HG02623 (cell line): ENCODE data around the gene FARSB.

Experiments
- ATAC-seq: cut with Tn5 transposase; IDR thresholded peaks from one replicate; pipeline ENCODE4 v1.9.1; 2021; ENCODE audit warnings: moderate library complexity; ENCODE audit not compliant: unreplicated experiment

The FARSB gene

GRCh38 chr2:222668494-222669154 lies 12.7 kb upstream of the FARSB start:
- ATAC-seq = no peak

- ATAC-seq = no peak
These were observed 7.6 kb upstream of the FARSB start for GRCh38 chr2:222663479-222663878.

DNA sequence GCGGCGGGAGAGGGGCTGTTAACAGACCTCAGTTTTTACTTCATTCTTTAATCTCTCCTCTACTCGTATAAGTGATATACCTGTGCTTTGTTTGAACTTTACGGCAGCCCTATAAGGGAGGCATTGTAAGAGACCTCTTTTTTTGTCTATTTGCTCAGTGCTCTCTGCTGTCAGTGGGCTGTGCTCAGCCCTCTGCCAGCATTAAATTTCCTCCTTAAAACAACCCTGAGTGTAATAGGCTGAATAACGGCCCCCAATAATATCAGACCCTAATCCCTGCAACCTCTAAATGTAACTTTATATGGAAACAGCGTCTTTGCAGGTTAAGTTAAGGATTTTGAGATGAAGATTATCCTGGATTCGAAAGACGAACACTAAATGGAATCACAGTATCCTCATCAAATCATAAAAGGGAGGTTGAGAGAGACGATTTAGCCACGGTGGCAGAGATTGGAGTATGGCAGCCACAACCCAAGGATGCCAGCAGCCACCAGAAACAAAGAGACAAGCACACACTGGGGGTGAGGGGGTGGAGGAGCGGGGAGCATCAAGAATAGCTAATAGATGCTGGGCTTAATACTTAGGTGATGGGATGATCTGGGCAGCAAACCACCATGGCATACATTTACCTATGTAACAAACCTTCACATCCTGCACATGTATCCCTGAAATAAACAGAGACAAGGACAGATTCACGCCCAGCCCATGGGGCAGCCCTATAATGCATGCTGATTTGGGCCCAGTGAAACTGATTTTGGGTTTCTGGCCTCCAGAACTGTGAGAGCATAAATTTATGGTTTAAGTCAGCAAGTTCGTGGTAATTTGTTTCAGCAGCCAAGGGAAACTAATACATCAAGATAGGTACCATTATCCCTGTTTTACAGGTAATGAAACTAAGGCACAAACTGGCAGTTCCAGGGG lies 894 bp upstream of the FARSB start:
- ATAC-seq = peak; percentile 8

- no peak for ATAC-seq
These were observed 2.6 kb downstream of the FARSB start for GRCh38 chr2:222653280-222653679.

DNA sequence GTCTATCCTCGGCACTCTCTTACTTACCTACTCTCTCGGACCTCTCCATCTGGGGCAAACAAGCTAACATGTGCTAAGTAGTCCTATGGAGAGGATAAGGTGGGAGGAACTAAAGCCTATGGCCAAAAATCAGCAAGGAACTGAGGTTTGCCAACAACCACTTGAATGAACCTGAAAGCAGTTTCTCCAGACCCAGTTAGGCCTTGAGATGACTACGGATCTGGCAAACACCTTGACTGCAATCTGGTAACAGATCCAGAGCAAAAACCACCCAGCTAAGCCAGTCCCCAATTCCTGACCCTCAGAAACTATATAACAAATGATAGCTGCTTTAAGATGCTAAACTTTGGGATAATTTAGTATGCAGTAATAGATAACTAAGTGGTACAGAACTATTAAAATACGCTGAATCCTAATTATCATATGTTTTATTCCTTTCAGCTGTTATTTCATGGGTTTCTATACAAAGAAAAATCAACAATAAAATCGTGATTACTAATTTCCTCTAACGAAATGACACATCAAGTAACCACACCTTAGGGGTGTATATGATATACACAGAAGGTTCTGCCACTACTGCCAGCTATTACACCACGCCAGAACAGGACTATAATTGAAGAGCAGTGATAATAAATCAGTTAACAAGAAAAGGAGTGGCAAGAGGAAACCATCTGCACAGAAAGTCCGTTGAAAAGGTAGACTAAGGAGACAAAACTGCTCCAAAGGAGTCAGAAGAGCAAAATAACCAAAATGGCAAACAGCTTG lies 3.2 kb downstream of the FARSB start:
- ATAC-seq = no peak

DNA sequence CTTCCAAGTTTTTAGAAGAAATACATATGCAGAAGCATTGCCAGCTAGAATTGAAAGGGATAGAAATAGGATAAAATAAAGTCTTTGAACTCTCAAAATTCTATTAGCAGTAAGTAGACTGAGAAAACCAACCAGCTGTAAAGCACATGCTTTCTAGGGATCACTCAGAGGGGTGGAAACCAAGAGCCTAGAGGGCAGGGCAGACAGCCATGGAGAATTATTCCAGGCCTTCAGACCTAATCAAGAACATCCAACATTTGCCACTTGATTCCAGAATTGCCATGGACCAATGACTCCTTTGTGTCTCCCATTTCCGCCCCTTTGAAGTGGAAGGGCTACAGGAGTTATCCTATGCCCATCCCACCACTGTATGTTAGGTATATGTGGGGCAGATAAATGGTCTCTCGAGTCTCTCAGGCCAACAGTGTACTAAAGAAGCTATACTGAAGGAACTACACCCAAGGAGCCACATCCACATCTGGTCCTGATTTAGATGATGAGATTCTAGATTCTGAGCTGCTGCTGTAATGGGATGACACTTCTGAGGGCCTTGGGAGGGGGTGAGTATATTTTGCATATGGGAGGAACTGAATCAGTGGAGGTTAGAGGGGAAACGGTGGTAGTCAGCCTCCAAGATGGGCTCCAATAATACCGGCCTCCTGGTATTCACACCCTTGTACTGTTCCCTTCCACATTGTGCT lies 4.0 kb downstream of the FARSB start:
- no peak for ATAC-seq

- no peak for ATAC-seq
These were observed 6.1 kb downstream of the FARSB start for GRCh38 chr2:222649801-222650200.

GRCh38 chr2:222646008-222646407 lies 9.9 kb downstream of the FARSB start:
- no peak for ATAC-seq

DNA sequence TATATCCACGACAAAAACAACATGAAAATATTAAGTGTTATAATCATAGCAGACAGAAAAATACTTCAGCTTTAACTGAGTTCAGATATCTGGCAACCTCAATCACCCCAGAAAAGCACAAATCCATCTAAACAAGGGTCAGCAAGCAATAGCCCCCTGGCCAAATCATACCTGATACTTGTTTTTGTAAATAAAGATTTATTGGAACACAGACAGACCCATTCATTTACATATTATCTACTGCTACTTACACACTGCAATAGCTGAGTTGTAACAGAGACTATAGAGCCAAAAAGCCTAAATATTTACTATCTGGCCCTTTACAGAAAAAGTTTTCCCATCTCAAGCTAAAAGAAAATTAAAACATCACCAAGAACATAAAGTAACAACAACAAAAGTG lies 12.8 kb downstream of the FARSB start:
- ATAC-seq = no peak

DNA sequence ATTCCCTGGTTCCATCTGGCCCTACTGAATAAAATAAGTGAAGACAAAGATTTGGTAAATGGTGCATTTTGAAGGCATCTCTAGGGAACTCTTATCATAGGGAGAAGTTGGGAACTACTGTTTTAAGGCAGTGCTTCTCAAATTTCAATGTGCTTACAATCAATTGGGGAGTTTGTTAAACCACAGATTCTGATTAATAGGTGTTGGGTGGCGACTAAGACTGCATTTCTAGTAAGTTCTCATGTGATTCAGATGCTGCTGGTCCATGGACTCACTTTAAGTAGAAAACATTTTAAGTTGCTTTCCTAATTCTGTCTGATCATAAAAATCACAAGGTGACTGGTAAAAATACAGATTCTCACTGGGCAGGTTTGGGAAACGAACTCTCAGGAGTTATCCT lies 14.6 kb downstream of the FARSB start:
- ATAC-seq = no peak

- no peak for ATAC-seq
These were observed 18.8 kb downstream of the FARSB start for GRCh38 chr2:222637067-222637466.

DNA sequence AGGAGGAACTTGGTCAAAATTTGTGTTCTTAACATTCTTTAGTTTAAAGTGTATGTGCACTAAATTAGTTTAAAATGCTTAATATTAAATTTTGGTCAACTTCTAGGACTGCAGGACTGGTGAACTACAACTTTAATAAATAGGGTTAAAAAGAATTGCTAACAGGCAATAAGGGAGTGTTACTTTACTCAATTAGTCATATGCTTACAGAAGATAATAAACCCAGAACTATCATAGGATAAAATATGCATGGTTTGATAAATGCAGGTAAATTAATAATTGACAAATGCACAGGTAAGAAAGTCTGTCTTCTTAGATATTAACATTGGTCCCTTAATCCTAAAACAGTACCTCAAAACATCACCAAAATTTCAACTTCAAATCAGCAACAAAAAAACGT lies 20.6 kb downstream of the FARSB start:
- ATAC-seq = no peak

GRCh38 chr2:222627764-222628163 lies 28.1 kb downstream of the FARSB start:
- ATAC-seq = no peak

DNA sequence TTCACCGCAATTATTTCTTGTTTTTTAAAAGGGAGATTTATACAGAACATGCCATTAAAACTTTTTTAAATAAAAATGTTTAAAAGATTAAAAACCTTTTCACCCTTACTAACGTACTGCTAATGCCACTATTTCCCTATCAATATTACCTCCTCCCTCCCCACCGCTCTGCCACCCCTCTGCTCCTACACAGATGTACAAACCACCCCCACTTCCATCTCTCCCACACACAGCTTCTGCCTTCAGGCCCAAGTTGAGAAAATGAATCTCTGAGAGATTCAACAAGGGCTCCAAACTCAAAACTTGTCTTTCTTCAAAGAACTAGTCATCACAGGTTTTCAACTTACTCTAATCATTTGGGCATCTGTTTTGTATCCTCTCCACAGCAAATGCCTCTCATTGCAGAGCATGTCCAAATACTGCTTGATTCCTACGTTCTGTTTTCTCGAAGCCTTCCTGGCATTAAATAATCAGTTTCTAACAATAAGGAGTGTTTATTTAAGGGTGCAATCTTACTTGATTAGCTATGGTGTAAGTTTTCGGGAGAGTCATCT lies 32.1 kb downstream of the FARSB start:
- ATAC-seq = no peak

DNA sequence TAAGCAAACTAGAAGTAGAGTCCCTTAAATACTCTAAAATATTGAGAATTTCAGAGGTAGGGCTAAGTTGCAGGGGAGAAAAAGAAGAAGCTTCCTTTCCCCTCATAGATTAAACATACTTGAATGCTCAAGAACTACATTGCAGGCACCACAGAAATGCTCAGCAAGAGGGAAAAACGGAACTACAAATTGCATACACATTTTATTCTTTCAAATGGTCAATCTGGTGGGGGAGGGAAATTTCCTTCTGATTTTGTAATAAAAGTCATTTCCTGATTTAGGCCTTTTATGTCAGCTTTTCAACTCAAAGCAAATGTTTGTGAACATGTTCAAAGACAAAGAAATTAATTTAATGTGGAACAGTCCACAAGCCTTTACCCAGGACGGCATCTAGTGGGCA lies 33.0 kb downstream of the FARSB start:
- ATAC-seq = no peak

- no peak for ATAC-seq
These were observed 34.0 kb downstream of the FARSB start for GRCh38 chr2:222621893-222622292.

DNA sequence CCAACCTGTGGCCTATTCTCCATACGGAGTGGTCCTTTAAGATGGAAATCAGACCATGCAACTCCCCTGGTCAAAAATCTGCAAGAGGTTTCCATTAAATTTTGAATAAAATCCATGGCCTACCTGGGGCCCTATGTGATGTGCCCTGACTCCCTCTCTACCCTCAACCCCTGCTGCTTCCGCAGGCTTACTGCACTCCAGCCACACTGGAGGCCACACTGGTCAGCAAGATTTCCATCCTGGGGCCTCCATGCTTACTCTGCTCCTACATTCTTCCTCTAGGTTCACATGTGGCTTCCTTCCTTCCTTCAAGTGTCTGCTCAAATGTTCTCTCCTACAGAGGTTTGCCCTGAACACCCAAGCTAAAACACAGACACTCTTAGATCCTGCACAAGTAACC lies 40.6 kb downstream of the FARSB start:
- ATAC-seq = no peak

- peak; percentile 76 for ATAC-seq
These were observed 42.1 kb downstream of the FARSB start for GRCh38 chr2:222613715-222614331.

DNA sequence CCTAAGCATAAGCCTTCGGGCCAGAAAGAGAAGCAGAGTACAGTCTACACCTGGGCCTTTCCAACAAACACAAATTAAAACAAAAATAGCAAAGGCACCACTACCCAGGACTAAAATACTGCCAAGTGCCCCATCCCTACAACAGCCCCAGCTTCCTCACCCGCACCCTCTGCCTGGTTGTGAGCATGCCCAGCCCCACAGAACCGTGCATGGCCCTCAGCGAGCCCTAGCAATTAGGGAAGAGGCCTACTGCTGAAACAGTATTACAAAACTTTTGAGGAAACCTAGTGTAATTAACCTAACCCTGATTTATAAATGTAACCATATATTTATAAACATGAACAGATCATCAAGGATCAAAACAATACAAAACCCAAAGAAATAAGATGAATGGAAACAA lies 44.2 kb downstream of the FARSB start:
- no peak for ATAC-seq

DNA sequence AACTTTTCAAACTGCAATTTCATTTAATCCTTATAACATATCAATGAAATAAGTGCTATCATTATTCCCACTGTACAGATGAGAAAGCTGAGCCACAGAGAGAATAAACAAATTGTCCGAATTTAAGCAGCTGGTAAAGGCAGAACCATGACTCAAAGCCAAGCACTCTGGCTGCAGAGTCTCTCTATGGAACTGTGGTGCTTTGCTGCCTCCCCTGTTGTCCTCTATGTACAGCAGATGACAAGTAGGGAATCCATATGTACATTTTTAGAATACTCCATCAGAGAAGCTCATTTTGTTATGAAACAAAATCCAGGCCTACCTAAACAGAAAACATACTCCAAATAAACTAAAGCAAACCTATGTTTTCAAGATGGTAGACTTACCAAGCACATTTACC lies 45.1 kb downstream of the FARSB start:
- no peak for ATAC-seq
